Measurements from ENCODE around the gene H2BK1.

Gene H2BK1

GRCh38 chr7:151231080-151231479 is 20.8 kb upstream of the H2BK1 start:
- DNase-seq, result no peak

- no peak for DNase-seq
Observed at GRCh38 chr7:151229249-151229648, 19.0 kb upstream of the H2BK1 start.

- no peak for DNase-seq
Observed at GRCh38 chr7:151228024-151228866, 18.0 kb upstream of the H2BK1 start.

- peak; percentile 96 to 98 for DNase-seq
Observed at GRCh38 chr7:151226875-151227782, 16.8 kb upstream of the H2BK1 start, which contains the start of gene ABCF2. ABCF2 (minus strand) TSS chr7:151227205; CDS start chr7:151226458, 747 bp downstream.

- DNase-seq, result no peak
Observed at GRCh38 chr7:151226560-151226874, 16.2 kb upstream of the H2BK1 start.

- no peak for DNase-seq
Observed at GRCh38 chr7:151225948-151226510, 15.7 kb upstream of the H2BK1 start.

GRCh38 chr7:151223728-151224127 is 13.4 kb upstream of the H2BK1 start:
- no peak for DNase-seq

- DNase-seq, result no peak
Observed at GRCh38 chr7:151218170-151218569, 7.9 kb upstream of the H2BK1 start.

GRCh38 chr7:151215396-151215795 is 5.1 kb upstream of the H2BK1 start:
- no peak for DNase-seq

- no peak for DNase-seq
Observed at GRCh38 chr7:151213826-151214225, 3.5 kb upstream of the H2BK1 start.

- DNase-seq, result no peak
Observed at GRCh38 chr7:151212626-151213025, 2.3 kb upstream of the H2BK1 start.

GRCh38 chr7:151211155-151211772 is 976 bp upstream of the H2BK1 start:
- no peak for DNase-seq

GRCh38 chr7:151209588-151209987 is 700 bp downstream of the H2BK1 start:
- no peak for DNase-seq

- no peak for DNase-seq
Observed at GRCh38 chr7:151208253-151208862, 1.9 kb downstream of the H2BK1 start.

- no peak for DNase-seq
Observed at GRCh38 chr7:151207804-151208203, 2.5 kb downstream of the H2BK1 start.

GRCh38 chr7:151207315-151207714 is 3.0 kb downstream of the H2BK1 start:
- DNase-seq, result no peak

- peak in 1 of 2 experiments; percentile 2 for DNase-seq
Observed at GRCh38 chr7:151206914-151207313, 3.4 kb downstream of the H2BK1 start.

- DNase-seq, result no peak
Observed at GRCh38 chr7:151205730-151206129, 4.6 kb downstream of the H2BK1 start.

- no peak for DNase-seq
Observed at GRCh38 chr7:151204383-151205032, 5.8 kb downstream of the H2BK1 start.

- no peak for DNase-seq
Observed at GRCh38 chr7:151202836-151203235, 7.5 kb downstream of the H2BK1 start.

GRCh38 chr7:151201751-151202150 is 8.5 kb downstream of the H2BK1 start:
- DNase-seq, result no peak

- no peak for DNase-seq
Observed at GRCh38 chr7:151201344-151201743, 8.9 kb downstream of the H2BK1 start.
